ENCODE data around the gene ABR.
"Not testable (repeated sequence)": the region's sequence is repeated elsewhere in the genome, so short reads cannot be mapped to it uniquely, and the experiment has no call there.

Gene ABR

DNA sequence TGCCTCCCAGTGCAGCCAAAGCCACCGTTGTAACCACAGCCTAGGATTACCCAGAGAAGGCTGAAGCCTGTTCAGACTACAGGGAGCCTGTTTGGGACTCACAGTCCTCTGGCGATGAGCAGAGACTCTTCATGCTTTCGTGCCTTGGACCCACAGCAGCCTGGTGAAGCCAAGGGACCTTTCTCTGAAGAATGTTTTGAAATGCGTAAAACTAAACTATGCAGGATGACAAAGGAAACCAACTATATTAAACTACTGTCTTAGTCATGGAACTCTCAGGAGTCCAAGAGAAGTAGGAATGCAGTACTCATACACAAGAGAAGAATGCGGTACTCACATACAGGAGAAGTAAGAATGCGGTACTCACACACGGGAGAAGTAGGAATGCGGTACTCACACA is 20.9 kb downstream of the ABR start:
- H3K9me3 Mint-ChIP-seq: peaks cover 9% of the 10 kb centered on the region
- no peak overlapping the region for H3K4me3 Mint-ChIP-seq
- intact Hi-C loops (cut with micrococcal nuclease): no loop called here
- peaks cover 82% of the 10 kb centered on the region for H3K36me3 Mint-ChIP-seq (ENCODE audit: low read depth)
- no peaks in the 10 kb centered on the region for H3K27me3 Mint-ChIP-seq
- H3K27ac Mint-ChIP-seq: peak overlapping the region; percentile 38
- peaks cover 59% of the 10 kb centered on the region for H3K4me1 Mint-ChIP-seq (ENCODE audit: low read depth)

DNA sequence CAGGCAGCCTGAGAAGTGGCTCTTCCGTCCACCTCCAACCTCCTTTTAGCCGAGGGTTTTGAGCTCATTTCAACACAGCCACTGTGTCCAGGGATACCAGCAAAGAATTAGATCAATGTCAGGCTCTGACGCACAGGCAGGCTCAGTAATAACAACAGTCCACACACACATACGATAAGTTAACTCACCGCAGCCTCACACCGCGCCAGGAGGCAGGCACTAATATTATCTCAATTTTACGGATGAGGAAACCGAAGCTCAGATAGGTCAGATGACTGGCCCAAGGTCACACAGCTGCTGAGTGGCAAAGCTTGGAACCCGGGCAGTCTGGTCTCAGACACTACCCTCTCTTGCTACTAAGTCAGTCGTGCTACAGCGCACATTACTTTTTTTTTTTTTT is 22.9 kb downstream of the ABR start:
- no peak overlapping the region for H3K27ac Mint-ChIP-seq

DNA sequence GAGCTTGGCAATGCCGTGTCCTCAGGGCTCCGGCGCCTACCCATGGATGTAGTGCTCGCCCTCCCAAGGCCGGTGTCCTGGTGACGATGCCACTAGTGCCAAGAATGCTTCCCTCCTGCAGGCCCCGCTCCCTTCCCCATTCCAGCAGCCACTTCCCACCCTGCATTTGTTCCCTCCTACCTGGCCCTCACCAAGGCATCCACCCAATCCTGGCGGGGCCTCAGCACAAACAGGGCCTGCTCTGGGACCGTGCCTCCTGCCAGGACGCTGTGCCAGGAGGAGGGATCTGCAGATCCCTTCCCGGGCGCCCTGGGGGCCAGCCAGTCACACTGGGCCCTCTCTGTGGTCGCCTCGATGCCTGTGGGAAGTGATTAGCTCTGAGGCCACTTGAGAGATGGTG is 25.1 kb downstream of the ABR start:
- H3K4me3 Mint-ChIP-seq: no peak overlapping the region
- peaks cover 72% of the 10 kb centered on the region for H3K36me3 Mint-ChIP-seq (ENCODE audit: low read depth)
- peaks cover 7% of the 10 kb centered on the region for H3K9me3 Mint-ChIP-seq
- H3K27ac Mint-ChIP-seq: no peak overlapping the region
- no peaks in the 10 kb centered on the region for H3K27me3 Mint-ChIP-seq
- intact Hi-C loops (cut with micrococcal nuclease): no loop called here
- H3K4me1 Mint-ChIP-seq (ENCODE audit: low read depth): peaks cover 74% of the 10 kb centered on the region

More for the DNA sequence above, 22.9 kb downstream of the ABR start:
- Mint-ChIP-seq H3K4me1 (ENCODE audit: low read depth) (peaks cover 68% of the 10 kb centered on the region), H3K36me3 (ENCODE audit: low read depth) (peaks cover 74% of the 10 kb centered on the region), H3K4me3 (no peak overlapping the region), H3K9me3 (peaks cover 9% of the 10 kb centered on the region), H3K27me3 (no peaks in the 10 kb centered on the region)
- intact Hi-C loops (cut with micrococcal nuclease): no loop called here

DNA sequence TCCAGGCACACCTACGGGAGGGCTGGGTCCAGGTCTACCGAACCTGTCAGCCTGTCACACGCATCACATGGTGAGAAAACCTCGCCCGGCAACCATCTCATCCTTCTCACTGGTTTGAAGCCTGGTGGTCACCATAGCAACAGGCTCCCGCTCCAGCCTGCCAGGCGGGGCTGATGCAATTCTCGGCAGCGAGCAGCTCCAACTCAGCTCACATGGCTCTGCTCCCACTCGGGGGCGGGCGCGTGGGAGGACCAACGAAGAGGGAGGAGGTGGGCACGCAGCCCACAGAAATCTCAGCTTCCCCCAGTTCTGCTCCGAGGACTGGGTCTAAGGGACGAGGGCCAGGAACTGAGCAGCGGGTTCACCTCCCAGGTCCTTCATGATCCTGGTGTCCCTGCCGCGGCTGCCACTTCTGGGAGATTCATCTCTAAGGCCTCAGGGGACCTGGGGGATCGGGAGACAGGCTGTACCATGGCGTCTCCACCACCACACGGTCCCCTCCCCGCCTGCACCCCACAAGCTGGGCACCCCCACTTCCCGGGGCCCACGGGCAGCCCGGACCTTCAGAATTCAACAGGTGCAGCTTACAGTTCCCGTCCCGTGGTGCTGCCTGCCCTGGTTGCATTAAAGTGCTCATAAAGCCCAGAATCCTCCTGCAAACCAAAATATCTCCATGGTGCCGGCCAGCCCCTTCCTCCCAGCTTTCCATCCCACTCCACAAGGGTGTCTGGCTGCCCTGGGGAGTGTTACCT is 25.8 kb downstream of the ABR start:
- Mint-ChIP-seq H3K9me3 (no peaks in the 10 kb centered on the region), H3K36me3 (ENCODE audit: low read depth) (peaks cover 72% of the 10 kb centered on the region), H3K27me3 (no peaks in the 10 kb centered on the region), H3K4me3 (no peak overlapping the region), H3K4me1 (ENCODE audit: low read depth) (peaks cover 69% of the 10 kb centered on the region), H3K27ac (no peak overlapping the region)
- intact Hi-C loops (cut with micrococcal nuclease): no loop called here

DNA sequence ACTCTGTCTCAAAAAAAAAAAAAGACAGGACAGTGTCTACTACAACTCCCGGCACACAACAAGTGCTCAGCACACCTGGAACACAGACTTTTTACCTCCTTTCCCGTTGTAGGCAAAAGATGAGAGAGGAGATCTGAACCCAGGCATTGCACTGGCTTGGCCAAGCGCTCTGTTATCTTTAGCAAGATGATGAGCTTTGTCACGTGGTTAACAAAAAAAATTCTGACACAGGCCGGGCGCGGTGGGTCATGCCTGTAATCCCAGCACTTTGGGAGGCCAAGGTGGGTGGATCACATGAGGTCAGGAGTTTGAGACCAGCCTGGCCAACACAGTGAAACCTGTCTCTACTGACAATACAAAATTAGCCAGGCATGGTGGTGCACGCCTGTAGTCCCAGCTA is 27.2 kb downstream of the ABR start:
- H3K4me3 Mint-ChIP-seq; H3K9me3 Mint-ChIP-seq; H3K27ac Mint-ChIP-seq; H3K27me3 Mint-ChIP-seq; intact Hi-C loops (cut with micrococcal nuclease): not testable (repeated sequence)
- Mint-ChIP-seq H3K4me1 (ENCODE audit: low read depth) (peaks cover 71% of the 10 kb centered on the region), H3K36me3 (ENCODE audit: low read depth) (peaks cover 72% of the 10 kb centered on the region)

DNA sequence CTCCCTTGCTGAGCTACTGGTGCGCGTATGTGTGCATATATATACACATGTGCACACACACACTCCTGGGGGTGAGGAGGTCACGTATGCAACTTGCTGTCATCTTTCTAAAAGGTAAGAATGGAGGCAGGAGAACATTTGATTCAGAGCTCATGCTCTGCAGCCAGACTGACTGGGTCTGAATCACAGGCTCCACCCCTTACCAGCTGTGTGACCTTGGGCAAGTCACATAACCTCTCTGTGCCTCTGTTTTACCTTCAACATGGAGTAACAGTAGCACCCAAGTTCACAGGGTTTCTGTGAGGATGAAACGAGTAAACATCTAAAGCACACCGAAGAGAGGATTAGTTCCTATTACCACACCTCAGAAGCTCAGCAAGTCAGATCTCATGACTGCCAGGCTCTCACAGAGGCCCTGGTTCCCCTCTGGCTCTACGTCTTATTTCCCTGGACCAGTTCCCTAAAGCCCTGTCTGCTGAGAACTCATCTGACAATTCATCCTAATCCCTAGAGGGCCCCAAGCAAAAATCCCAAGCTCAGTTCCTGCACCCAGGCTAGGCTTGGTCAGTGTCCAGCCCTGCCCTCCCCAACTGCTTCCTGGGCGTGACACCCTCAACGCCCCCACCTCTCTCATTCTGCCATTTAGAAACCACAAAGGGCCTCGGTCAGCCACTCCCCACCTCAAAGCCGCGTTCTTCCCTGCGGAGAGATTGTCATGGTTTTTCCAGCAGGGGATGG is 28.7 kb downstream of the ABR start:
- H3K4me3 Mint-ChIP-seq: peak overlapping the region; percentile 53
- intact Hi-C loops (cut with micrococcal nuclease): no loop called here
- H3K27me3 Mint-ChIP-seq: no peaks in the 10 kb centered on the region
- H3K4me1 Mint-ChIP-seq (ENCODE audit: low read depth): peaks cover 82% of the 10 kb centered on the region
- peak overlapping the region; percentile 77 for H3K27ac Mint-ChIP-seq
- H3K9me3 Mint-ChIP-seq: no peaks in the 10 kb centered on the region
- H3K36me3 Mint-ChIP-seq (ENCODE audit: low read depth): peaks cover 72% of the 10 kb centered on the region

DNA sequence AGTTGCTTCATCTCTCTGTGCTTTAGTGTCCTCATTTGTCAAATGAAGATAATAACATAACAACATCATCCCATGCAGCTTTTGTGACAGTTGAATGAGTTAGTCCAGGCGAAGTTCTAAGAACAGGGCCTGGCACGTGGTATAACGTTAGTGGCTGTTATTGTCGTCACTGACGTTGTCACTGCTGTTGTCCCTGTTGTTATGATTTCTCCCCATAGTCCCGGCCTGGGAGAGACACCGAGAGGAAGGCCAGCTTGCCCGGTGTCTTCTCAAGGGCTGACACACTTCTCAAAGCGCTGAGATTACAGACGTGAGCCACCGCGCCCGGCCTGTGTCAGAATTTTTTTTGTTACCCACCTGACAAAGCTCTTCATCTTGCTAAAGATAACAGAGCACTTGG is 29.9 kb downstream of the ABR start:
- Mint-ChIP-seq H3K4me3 (peak overlapping the region; percentile 4), H3K27me3 (no peaks in the 10 kb centered on the region), H3K36me3 (ENCODE audit: low read depth) (peaks cover 63% of the 10 kb centered on the region), H3K27ac (peak overlapping the region; percentile 77), H3K9me3 (no peaks in the 10 kb centered on the region), H3K4me1 (ENCODE audit: low read depth) (peaks cover 82% of the 10 kb centered on the region)
- intact Hi-C loops (cut with micrococcal nuclease): no loop called here

DNA sequence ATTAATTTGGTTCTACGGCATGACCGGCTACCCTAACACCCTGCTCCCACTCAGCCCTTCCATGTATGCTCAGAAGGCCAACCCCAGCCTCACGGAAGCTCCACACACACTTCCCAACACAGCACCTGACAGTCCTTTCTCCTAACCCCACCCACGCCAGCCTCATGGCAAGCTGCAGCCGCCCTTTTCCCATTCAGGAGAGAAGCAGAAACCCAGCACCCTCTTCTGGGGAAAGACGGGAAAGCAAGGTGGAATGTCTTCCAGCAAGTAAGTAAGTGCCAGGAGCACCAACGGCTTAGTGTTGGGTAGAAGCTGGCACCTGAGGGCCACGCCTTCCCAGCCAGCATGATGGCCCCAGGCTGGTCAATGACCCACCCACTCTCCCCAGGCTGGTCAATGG is 32.1 kb downstream of the ABR start:
- Mint-ChIP-seq H3K4me1 (ENCODE audit: low read depth) (peaks cover 71% of the 10 kb centered on the region), H3K4me3 (no peak overlapping the region), H3K27ac (peak overlapping the region; percentile 1), H3K36me3 (ENCODE audit: low read depth) (peaks cover 57% of the 10 kb centered on the region), H3K27me3 (no peaks in the 10 kb centered on the region), H3K9me3 (no peaks in the 10 kb centered on the region)
- intact Hi-C loops (cut with micrococcal nuclease): no loop called here

DNA sequence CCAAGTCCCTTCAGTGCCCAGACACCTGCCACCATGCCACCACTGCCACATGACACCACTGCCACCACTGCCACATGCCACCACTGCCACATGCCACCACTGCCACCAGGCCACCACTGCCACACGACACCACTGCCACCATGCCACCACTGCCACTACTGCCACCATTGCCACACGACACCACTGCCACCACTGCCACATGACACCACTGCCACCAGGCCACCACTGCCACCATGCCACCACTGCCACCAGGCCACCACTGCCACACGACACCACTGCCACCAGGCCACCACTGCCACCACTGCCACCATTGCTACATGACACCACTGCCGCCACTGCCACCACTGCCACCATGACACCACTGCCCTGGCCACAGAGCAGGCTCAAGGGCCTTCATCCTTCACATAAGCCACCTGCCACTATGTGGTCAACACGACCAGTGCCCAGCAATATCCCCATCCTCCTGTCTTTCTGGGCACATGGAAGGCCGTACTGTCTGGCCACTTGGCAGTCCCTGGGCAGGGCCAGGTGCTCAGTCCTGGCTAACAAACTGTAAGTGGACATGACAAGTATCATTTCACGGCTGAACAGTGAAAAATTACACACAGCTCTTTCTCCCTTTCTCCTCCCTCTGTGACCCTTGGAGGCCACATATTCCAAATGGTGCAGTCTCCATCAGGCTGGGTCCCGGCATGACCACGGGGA is 33.1 kb downstream of the ABR start:
- H3K27me3 Mint-ChIP-seq: no peaks in the 10 kb centered on the region
- peaks cover 67% of the 10 kb centered on the region for H3K4me1 Mint-ChIP-seq (ENCODE audit: low read depth)
- intact Hi-C loops (cut with micrococcal nuclease): no loop called here
- peaks cover 57% of the 10 kb centered on the region for H3K36me3 Mint-ChIP-seq (ENCODE audit: low read depth)
- H3K27ac Mint-ChIP-seq: peak overlapping the region; percentile 1
- H3K4me3 Mint-ChIP-seq: no peak overlapping the region
- no peaks in the 10 kb centered on the region for H3K9me3 Mint-ChIP-seq

DNA sequence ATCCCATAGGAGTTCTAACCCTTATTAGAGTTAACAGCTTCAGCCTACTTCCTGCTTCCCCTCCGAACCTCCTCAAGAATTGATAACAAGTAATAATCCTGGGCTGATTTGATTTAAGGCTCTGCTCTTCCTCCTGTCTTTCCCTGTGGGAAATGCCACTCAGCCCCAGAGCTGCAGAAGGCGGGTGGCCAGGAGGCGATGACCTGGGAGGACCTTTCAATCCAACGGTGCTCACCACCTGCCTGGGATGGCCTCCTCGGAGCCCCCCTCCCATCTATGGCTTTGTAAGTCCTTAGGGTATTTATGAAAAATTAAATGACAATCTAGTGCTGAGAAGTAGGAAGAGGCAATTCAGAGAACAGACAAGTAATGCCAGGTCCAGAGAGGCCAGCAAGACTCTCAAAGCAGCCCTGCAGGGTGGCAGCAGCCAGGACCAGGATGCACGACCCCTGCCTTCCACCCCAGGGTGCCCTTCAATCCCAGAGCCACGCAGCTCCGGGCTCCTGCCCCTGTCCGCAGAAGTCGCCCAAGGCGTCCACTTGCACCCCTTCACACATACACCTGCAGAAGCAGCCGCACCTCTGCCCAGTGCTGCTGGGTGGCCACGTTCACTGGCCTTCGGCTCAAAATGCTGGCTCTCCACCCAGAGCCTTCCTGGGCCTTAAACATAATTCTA is 34.3 kb downstream of the ABR start:
- Mint-ChIP-seq H3K9me3 (no peaks in the 10 kb centered on the region), H3K27ac (no peak overlapping the region), H3K27me3 (no peaks in the 10 kb centered on the region), H3K4me1 (ENCODE audit: low read depth) (peaks cover 61% of the 10 kb centered on the region), H3K36me3 (ENCODE audit: low read depth) (peaks cover 54% of the 10 kb centered on the region), H3K4me3 (no peak overlapping the region)
- intact Hi-C loops (cut with micrococcal nuclease): no loop called here

DNA sequence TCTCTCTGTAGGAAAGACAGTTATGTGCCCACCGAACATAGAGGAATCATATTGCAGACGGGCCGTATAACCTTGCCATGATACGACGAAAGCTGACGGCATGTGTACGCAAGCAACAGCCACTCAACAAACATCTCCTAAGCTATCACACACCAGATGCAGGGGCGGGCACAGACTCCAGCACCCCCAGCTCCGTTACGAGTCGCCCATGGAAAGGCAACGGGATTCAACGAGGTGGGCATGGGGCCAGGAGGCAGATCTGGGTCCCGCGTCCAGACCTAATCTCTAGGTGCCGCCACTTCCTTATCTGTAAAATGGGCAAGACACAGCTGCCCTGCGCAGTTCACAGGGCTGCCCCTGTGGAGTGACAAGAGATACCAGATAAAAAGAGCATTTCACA is 35.6 kb downstream of the ABR start:
- Mint-ChIP-seq H3K9me3 (no peaks in the 10 kb centered on the region), H3K27ac (no peak overlapping the region)

DNA sequence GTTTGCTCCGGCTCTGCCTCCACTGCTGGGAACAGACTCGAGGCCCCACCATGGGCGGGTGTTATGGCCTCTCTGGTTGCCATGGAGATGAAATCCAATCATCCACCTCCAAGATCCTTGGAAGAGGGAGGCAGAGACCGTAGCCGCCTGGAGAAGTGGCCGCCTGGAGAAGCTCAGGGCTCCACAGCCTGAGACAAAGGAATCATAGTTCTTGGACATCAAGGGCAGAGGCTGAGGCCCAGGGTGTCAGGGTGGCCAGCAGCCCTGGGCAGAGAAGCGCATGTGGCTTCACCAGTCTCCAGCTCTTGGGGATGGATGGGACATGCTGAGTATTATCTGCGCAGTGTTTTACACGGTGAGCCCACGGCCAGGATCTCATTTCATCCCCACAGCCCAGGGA is 36.2 kb downstream of the ABR start:
- intact Hi-C loops (cut with micrococcal nuclease): no loop called here
- Mint-ChIP-seq H3K27me3 (no peaks in the 10 kb centered on the region), H3K4me3 (no peak overlapping the region), H3K9me3 (no peaks in the 10 kb centered on the region), H3K36me3 (ENCODE audit: low read depth) (peaks cover 44% of the 10 kb centered on the region), H3K4me1 (ENCODE audit: low read depth) (peaks cover 65% of the 10 kb centered on the region), H3K27ac (no peak overlapping the region)

More for the DNA sequence above, 35.6 kb downstream of the ABR start:
- H3K4me1 Mint-ChIP-seq (ENCODE audit: low read depth): peaks cover 62% of the 10 kb centered on the region
- H3K4me3 Mint-ChIP-seq: no peak overlapping the region
- no peaks in the 10 kb centered on the region for H3K27me3 Mint-ChIP-seq
- intact Hi-C loops (cut with micrococcal nuclease): no loop called here
- peaks cover 49% of the 10 kb centered on the region for H3K36me3 Mint-ChIP-seq (ENCODE audit: low read depth)

DNA sequence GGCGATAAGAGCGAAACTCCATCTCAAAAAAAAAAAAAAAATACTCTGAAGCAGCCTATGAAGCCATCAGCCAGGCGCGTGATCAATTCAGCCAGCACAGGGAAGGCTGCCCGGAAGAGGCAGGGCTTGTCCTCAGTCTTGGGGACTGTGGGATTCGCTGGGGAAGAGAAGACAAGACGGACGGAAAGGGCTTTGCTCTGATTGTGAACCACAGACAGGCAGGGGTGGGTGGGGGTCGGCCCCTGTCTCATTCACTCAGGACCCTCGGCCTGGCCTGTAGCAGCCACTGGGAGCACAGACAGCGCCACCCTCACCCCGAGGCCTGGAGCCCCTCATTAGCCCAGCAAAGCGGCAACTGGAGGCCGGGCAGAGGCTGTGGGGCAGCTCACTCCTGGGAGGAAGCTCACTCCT is 37.2 kb downstream of the ABR start:
- intact Hi-C loops (cut with micrococcal nuclease): no loop called here
- H3K36me3 Mint-ChIP-seq (ENCODE audit: low read depth): peaks cover 33% of the 10 kb centered on the region
- no peak overlapping the region for H3K27ac Mint-ChIP-seq
- no peaks in the 10 kb centered on the region for H3K9me3 Mint-ChIP-seq
- no peak overlapping the region for H3K4me3 Mint-ChIP-seq
- no peaks in the 10 kb centered on the region for H3K27me3 Mint-ChIP-seq
- H3K4me1 Mint-ChIP-seq (ENCODE audit: low read depth): peaks cover 67% of the 10 kb centered on the region

DNA sequence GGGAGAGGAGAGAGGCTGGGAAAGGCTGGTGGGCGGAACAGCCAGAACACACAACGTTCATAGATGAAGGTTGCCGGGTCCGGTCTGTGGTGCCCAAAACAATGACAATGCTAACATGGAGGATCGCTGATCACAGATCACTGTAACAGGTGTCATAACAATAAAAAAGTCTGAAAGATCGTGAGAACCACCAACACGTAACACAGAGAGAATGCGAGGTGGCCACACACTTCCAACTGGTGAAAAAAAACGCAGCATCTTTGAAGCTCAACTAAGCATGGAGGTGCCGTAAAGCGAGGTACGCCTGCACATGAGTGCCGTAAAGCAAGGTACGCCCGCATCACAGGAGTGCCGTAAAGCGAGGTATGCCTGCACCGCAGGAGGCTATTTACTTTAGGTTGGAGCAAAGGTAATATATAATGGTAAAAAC is 42.3 kb downstream of the ABR start:
- Mint-ChIP-seq H3K9me3 (no peaks in the 10 kb centered on the region), H3K4me1 (ENCODE audit: low read depth) (peaks cover 67% of the 10 kb centered on the region), H3K4me3 (no peak overlapping the region), H3K27me3 (no peaks in the 10 kb centered on the region), H3K36me3 (ENCODE audit: low read depth) (peaks cover 38% of the 10 kb centered on the region), H3K27ac (no peak overlapping the region)
- intact Hi-C loops (cut with micrococcal nuclease): no loop called here

Data from dendritic cell treated with granulocyte-macrophage colony-stimulating factor and Interleukin-4, amounts not matched to agents 40 ng/mL and 50 ng/mL, for 4 days (primary cell).